GM12865 (cell line): ENCODE results near the gene ZFP62.

Experiments
- DNase-seq: peaks from one replicate; pipeline ENCODE4 v3.0.0; 2010; ENCODE audit warnings: low read depth
- H3K4me3 ChIP-seq: 2 replicates; pipeline ENCODE4 v1.5.1; 2011; ENCODE audit warnings: mild to moderate bottlenecking, low read depth, low read length, control low read depth
- TF ChIP-seq, protein P1 (sequence below): IDR thresholded peaks from 2 replicates; pipeline ENCODE4 v1.5.1; 2011; ENCODE audit warnings: low read length, control low read depth, low read depth, inconsistent platforms; ENCODE audit not compliant: insufficient read depth; ENCODE audit errors: missing control alignments

Gene ZFP62

DNA sequence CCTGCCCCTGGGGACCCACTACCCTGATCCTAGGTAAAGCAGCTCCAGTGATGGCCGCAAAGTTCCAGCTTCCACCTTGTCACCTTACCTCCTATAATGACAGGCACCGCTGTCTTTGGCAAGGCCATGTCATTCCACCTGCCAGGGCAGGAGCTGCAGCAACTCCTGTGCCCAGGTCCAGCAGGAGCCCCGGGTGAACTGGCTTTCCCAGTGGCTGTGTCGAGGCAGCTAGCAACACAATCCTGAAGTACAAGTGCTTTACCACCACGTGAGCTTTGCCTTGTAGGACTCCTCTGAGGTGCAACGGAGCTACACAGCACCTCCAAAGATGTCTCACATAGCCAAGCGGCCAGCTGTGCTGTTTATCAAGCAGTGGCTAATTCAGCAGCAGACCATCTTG lies 37.7 kb downstream of the ZFP62 start:
- no peak overlapping the region for H3K4me3 ChIP-seq
- TF ChIP-seq, protein P1, sequence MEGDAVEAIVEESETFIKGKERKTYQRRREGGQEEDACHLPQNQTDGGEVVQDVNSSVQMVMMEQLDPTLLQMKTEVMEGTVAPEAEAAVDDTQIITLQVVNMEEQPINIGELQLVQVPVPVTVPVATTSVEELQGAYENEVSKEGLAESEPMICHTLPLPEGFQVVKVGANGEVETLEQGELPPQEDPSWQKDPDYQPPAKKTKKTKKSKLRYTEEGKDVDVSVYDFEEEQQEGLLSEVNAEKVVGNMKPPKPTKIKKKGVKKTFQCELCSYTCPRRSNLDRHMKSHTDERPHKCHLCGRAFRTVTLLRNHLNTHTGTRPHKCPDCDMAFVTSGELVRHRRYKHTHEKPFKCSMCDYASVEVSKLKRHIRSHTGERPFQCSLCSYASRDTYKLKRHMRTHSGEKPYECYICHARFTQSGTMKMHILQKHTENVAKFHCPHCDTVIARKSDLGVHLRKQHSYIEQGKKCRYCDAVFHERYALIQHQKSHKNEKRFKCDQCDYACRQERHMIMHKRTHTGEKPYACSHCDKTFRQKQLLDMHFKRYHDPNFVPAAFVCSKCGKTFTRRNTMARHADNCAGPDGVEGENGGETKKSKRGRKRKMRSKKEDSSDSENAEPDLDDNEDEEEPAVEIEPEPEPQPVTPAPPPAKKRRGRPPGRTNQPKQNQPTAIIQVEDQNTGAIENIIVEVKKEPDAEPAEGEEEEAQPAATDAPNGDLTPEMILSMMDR, result no peak
- no peak for DNase-seq

DNA sequence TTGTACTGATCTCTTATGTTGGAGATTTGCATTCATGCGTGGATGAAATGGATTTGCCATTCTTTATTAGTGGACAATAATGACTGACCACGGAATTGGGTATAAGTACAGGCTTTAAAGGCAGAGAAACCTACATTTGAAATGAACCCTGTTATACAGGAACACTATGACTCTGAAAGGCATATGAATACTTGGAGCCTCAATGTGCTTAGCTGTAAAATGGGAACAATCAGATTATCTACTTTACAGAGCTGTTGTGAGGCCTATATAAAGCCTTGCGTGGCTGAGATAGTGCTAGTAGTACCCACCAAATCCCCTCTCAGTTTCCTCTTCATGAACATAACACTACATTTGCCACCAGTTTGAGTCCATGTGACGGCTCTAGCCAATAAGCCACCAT lies 39.5 kb downstream of the ZFP62 start:
- TF ChIP-seq, protein P1, result no peak
- no peak overlapping the region for H3K4me3 ChIP-seq
- no peak for DNase-seq

DNA sequence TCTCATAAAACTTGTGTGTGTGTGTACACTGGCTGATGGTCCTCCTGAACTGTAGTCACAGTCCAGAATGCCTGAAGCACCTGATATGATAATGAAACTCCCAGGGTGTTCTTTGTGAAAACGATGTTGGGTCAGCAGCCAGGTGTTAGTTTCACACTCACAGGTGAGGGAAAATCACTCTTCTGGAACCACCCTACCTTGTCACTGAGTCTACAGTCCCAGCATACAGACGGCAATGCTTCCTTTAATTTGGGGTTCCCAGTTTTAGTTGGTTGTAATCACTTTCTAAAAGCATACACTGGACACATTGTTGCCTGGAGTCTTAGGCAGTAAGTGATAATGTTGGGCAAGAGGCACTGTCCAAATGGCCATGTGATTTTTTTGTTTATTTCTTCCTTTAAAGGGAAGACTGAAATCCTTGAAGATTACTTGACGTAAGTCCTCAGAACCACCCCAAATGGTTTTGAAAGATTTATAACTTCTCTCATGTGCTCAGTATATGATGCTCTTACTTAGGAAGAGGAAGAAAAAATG lies 40.2 kb downstream of the ZFP62 start:
- H3K4me3 ChIP-seq, result no peak overlapping the region
- DNase-seq, result peak; percentile 82
- TF ChIP-seq, protein P1, result no peak

DNA sequence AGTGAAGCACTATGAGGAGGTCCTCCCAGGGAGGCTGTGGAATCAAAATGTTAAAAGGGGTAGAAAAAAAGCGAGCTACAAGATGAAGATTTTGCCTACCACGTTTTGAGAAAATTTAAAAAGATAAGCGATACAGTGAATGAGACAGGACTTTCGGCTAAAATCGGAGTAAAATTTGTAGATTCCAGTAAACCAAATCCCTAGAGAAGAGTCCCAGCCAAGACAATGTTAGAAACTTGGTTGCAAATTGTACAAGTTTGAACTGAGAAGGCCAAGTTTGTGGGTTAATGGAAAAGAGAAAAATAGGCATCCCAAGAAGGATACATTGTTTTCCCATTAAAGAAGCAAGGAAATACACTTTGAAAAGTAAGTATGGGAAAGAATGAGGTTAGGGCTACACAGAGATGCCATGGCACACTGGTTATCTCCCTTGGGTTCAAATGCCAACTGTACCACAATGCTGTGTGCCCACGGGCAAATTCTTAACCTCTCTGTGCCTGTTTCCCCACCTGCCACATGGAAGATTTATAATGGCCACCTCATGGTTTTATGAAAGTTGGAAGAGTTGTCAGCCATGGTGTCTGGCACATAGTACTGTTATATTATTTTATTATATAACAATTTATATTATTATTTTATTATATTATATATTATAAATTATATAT lies 42.3 kb downstream of the ZFP62 start:
- no peak for DNase-seq
- no peak overlapping the region for H3K4me3 ChIP-seq
- TF ChIP-seq, protein P1, result no peak

DNA sequence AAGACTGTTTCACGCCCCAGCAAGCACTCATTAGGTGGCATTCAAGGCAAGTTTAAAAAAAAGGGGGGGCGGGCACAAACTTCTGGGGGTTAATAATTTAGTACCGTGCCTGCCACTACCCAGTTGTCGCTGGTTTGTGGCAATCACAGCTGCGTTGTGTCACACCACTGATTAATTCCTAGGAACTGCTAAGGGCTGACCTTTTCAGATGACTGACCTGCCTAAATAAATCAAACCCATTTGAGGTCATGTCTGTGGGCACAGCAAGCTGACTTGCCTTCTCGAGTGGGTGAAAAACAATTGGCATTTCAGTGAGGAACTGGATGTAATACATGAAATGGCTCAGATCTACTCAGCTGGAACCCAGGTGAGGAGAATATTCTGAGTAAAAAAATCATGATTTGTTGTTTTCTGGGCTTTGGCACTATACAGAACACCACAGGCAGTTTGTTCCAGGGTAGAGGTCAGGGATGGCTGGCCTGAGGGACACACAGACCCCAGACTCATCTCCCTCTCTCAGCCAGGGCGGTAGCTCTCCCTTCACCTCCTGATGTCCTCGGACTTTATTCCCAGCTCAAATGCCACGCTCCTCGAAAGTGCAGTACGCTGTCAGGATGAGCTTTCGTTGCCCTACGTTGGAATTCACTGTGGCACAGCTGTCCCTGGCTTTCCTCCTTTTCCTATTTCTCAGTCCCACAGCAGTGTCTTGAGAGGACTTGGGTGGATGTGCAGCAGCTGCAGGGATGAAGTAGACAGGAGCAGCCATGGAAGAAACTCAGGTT lies 43.0 kb downstream of the ZFP62 start:
- TF ChIP-seq, protein P1, result no peak
- DNase-seq, result no peak
- H3K4me3 ChIP-seq, result no peak overlapping the region

DNA sequence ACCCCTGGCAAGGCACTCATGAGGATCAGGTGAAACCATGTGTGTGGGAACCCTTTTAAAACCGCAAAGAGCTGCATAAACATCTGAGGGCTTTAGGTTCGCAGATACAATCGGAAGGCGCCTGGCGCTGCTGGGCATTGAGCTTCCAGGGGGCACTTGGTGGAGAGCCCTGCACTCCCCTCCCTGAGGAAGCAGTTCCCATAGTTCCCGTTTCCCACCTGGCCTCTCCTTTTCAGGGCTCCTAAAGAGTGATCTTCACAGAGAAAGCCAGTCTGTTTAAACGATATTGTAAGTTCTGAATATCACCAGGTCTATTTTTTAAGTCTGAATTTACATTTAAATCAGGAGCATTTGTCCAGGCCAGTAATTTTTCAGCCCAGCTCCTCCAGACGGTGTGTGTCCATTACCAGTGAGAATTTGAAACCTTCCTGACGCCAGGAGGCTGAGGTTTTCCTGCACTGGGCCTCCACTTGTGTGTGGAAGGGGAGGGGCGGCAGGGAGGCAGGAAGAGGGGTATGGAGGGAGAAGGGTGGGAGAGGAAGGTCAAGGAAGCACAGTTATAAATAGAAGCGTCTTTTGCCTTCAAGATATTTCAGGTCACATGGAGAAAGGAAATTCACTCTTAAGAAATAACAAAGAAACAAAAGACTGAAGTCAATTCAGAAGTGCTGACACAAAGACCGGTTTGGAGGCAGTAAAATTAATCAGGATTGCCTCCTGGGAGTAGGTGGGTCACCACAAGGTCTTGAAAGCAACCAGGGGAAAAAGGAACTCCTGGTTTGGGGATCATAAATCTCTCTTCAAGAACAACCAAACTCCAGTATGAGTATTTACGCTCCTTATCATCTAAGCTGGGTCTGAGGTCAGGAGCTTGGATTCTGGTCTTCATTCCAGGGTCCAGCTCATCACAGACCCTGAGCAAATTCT lies 44.2 kb downstream of the ZFP62 start:
- no peak for DNase-seq
- peak overlapping the region; percentile 10; the same call in 1 of the 2 replicates for H3K4me3 ChIP-seq
- TF ChIP-seq, protein P1, result no peak
